PC-3 (cell line): Measurements from ENCODE around the gene ARHGAP40. TPM values are rescaled to one million over a fixed set of nuclear protein-coding genes. Genes with fewer than 3 reads are reported as not detected.
A peak's percentile ranks its signal among the peaks of the same experiment; 100 is the strongest.
"Not testable (repeated sequence)": the region's sequence is repeated elsewhere in the genome, so short reads cannot be mapped to it uniquely, and the experiment has no call there.

Experiments
- ATAC-seq: fragments of 200-7000 bp; cut with Tn5 transposase; 2 replicates; pipeline ENCODE4 v1.9.1; 2020; ENCODE audit warnings: mild to moderate bottlenecking, moderate library complexity
- BruUV-seq: library from RNA; stranded (reverse); fragments of 400-500 nt; replicated peaks from 2 replicates; lab custom pipeline; 2021; lab: Mats Ljungman, UMichigan
- CTCF ChIA-PET: fragments of 300-600 bp; sonication (Branson Sonifier 250); formaldehyde crosslinking; loops from one replicate; lab custom pipeline; 2022; ENCODE audit warnings: antibody characterized with exemption; lab: Charles Lee
- POLR2A ChIA-PET: fragments of 300-600 bp; sonication (Branson Sonifier 250); formaldehyde crosslinking; loops from one replicate; lab custom pipeline; 2022; ENCODE audit warnings: antibody characterized with exemption; ENCODE audit not compliant: unreplicated experiment; lab: Charles Lee
- DNase-seq: peaks from one replicate; pipeline ENCODE4 v3.0.0-alpha.2; 2015
- H2AFZ ChIP-seq: fragments of 300-600 bp; sonication (generic); 2 replicates; pipeline ENCODE4 v1.6.0; 2016; ENCODE audit warnings: antibody characterized with exemption, low read length
- H3F3A ChIP-seq: fragments of 300-600 bp; sonication (generic); one replicate; pipeline ENCODE4 v1.6.0; 2017; ENCODE audit warnings: antibody characterized with exemption, low read length, control low read depth, mild to moderate bottlenecking; ENCODE audit not compliant: unreplicated experiment
- H3K27ac ChIP-seq: fragments of 300-600 bp; sonication (generic); 2 replicates; pipeline ENCODE4 v1.5.1; 2016; ENCODE audit warnings: mild to moderate bottlenecking, low read length
- H3K27me3 ChIP-seq: fragments of 300-600 bp; sonication (generic); 2 replicates; pipeline ENCODE4 v1.6.1; 2016; ENCODE audit warnings: low read length, mixed read lengths
- H3K36me3 ChIP-seq: fragments of 300-600 bp; sonication (generic); 2 replicates; pipeline ENCODE4 v1.6.1; 2016; ENCODE audit warnings: low read depth, mixed run types, low read length, mixed read lengths
- H3K4me1 ChIP-seq: fragments of 300-600 bp; sonication (generic); 2 replicates; pipeline ENCODE4 v1.5.1; 2016; ENCODE audit warnings: low read length; ENCODE audit not compliant: insufficient read depth
- H3K4me2 ChIP-seq: fragments of 300-600 bp; sonication (generic); 2 replicates; pipeline ENCODE4 v1.6.0; 2016; ENCODE audit warnings: low read length
- H3K4me3 ChIP-seq: fragments of 300-600 bp; sonication (generic); 2 replicates; pipeline ENCODE4 v1.5.1; 2016; ENCODE audit warnings: mild to moderate bottlenecking, low read length, mixed read lengths
- H3K79me2 ChIP-seq: fragments of 300-600 bp; sonication (generic); 2 replicates; pipeline ENCODE4 v1.6.1; 2017; ENCODE audit warnings: low read length, mixed read lengths
- H3K9ac ChIP-seq: fragments of 300-600 bp; sonication (generic); 2 replicates; pipeline ENCODE4 v1.6.0; 2016; ENCODE audit warnings: mild to moderate bottlenecking, low read length
- H3K9me2 ChIP-seq: fragments of 300-600 bp; sonication (generic); replicated peaks from 2 replicates; pipeline ENCODE4 v1.6.1; 2016; ENCODE audit warnings: mixed run types, low read length, mixed read lengths
- H3K9me3 ChIP-seq: fragments of 300-600 bp; sonication (generic); 2 replicates; pipeline ENCODE4 v1.6.1; 2016; ENCODE audit warnings: low read length, mixed read lengths
- H4K20me1 ChIP-seq: fragments of 300-600 bp; sonication (generic); 2 replicates; pipeline ENCODE4 v1.6.1; 2016; ENCODE audit warnings: low read length, mixed read lengths
- CTCF ChIP-seq: fragments of 300-600 bp; sonication (generic); conservative IDR thresholded peaks from 2 replicates; pipeline ENCODE4 v1.5.1; 2017; ENCODE audit warnings: antibody characterized with exemption, low read depth, mild to moderate bottlenecking, low read length
- EZH2 ChIP-seq: fragments of 300-600 bp; sonication (generic); IDR thresholded peaks from one replicate; pipeline ENCODE4 v1.6.1; 2017; ENCODE audit warnings: antibody characterized with exemption, mild to moderate bottlenecking, low read length; ENCODE audit not compliant: unreplicated experiment
- EZH2phosphoT487 ChIP-seq: fragments of 300-600 bp; sonication (generic); IDR thresholded peaks from 2 replicates; pipeline ENCODE4 v1.6.1; 2018; ENCODE audit warnings: mild to moderate bottlenecking, antibody characterized with exemption, low read length, borderline replicate concordance
- intact Hi-C: fragments of 100-400 bp; cut with micrococcal nuclease; formaldehyde crosslinking; loops from 2 replicates; pipeline ENCODE4 v1.9.0; 2023
- total RNA-seq: library from RNA; depleted of rRNA; stranded (reverse); fragments of >200 nt; gene quantifications from 2 replicates; pipeline ENCODE4 v1.2.3, GENCODE V29; 2014

The ARHGAP40 gene
- total RNA-seq, 1 experiment from 2014 or later = not detected

GRCh38 chr20:38595886-38596285, 5.7 kb upstream of the ARHGAP40 start:
- H3K36me3 ChIP-seq, BruUV-seq, H2AFZ ChIP-seq, DNase-seq, H3K9me2 ChIP-seq, H3K4me1 ChIP-seq, H3F3A ChIP-seq, H3K9ac ChIP-seq, ATAC-seq, CTCF ChIA-PET, H3K4me3 ChIP-seq, H3K27ac ChIP-seq, H3K27me3 ChIP-seq, POLR2A ChIA-PET, intact Hi-C loops, H3K9me3 ChIP-seq, H3K4me2 ChIP-seq, H3K79me2 ChIP-seq, H4K20me1 ChIP-seq: not testable (repeated sequence)

- TF ChIP-seq EZH2phosphoT487 = no peak
- TF ChIP-seq CTCF = no peak
- no peak for TF ChIP-seq EZH2
- Histone ChIP-seq H3K4me2 (peak overlapping the region; percentile 64), H4K20me1 (no peaks in the 10 kb centered on the region), H3K27me3 (no peaks in the 10 kb centered on the region), H3K27ac (no peak overlapping the region), H3K79me2 (no peaks in the 10 kb centered on the region), H3K4me1 (peaks cover 15% of the 10 kb centered on the region), H3K36me3 (no peaks in the 10 kb centered on the region), H3F3A (no peaks in the 10 kb centered on the region), H3K9ac (no peak overlapping the region), H3K9me3 (no peaks in the 10 kb centered on the region), H3K4me3 (no peak overlapping the region), H2AFZ (peak overlapping the region; percentile 54; the same call in 1 of the 2 replicates), H3K9me2 (no peaks in the 10 kb centered on the region)
- intact Hi-C loops = no loop called here
- ChIA-PET POLR2A (interaction anchor here (0.6 kb wide), 1 partner anchor 1408 kb away, joined by 20 read pairs; no protein-coding TSS in a partner anchor), CTCF (interaction anchor here (1.1 kb wide), 1 partner anchor 46 kb away, joined by 4 read pairs; no protein-coding TSS in a partner anchor)
- ATAC-seq (peak; percentile 66), DNase-seq (peak; percentile 62)
- BruUV-seq = no TSS peak
Observed at GRCh38 chr20:38599410-38599882, 2.2 kb upstream of the ARHGAP40 start.

GRCh38 chr20:38600057-38600456, 1.6 kb upstream of the ARHGAP40 start:
- H3K27ac ChIP-seq = no peak overlapping the region

More at GRCh38 chr20:38600057-38600456, 1.6 kb upstream of the ARHGAP40 start:
- H3K4me2 ChIP-seq = peak overlapping the region; percentile 64
- H3K4me3 ChIP-seq = no peak overlapping the region
- H3F3A ChIP-seq = no peaks in the 10 kb centered on the region
- H2AFZ ChIP-seq = no peak overlapping the region; the same call in 1 of the 2 replicates
- no peak for DNase-seq
- no peaks in the 10 kb centered on the region for H3K79me2 ChIP-seq
- H3K36me3 ChIP-seq = no peaks in the 10 kb centered on the region
- no peaks in the 10 kb centered on the region for H3K9me3 ChIP-seq
- no peaks in the 10 kb centered on the region for H3K9me2 ChIP-seq
- ChIA-PET CTCF (interaction anchor here (1.1 kb wide), 1 partner anchor 46 kb away, joined by 4 read pairs; no protein-coding TSS in a partner anchor), POLR2A (interaction anchor here (0.6 kb wide), 1 partner anchor 1408 kb away, joined by 20 read pairs; no protein-coding TSS in a partner anchor)
- H3K9ac ChIP-seq = no peak overlapping the region
- no peaks in the 10 kb centered on the region for H3K27me3 ChIP-seq
- no peak for ATAC-seq
- H3K4me1 ChIP-seq = peaks cover 21% of the 10 kb centered on the region
- no peak for TF ChIP-seq EZH2
- intact Hi-C loops = no loop called here
- no TSS peak for BruUV-seq
- H4K20me1 ChIP-seq = no peaks in the 10 kb centered on the region
